Mesenteric fat pad (tissue), 1 donor: Measurements from ENCODE around the gene CAMK2D. TPM values are rescaled to one million over a fixed set of nuclear protein-coding genes. Genes with fewer than 3 reads are reported as not detected.

Experiments
- DNase-seq: peaks from one replicate; pipeline ENCODE4 v3.0.0-alpha.2; 2020; ENCODE audit warnings: low spot score
- total RNA-seq: library from RNA; stranded (reverse); fragmentation: NEBNext Ultra II Directional; extraction: Animal tissue kit (Norgen Biotek cat#: 25700); gene quantifications from one replicate; pipeline ENCODE4 v1.2.1, GENCODE V29; 2021
- donor health status: DM: yes; HTN: yes; CAD: no.

Gene CAMK2D
- total RNA-seq, 1 donor from 2014 or later, result 58.0 TPM

- DNase-seq, result no peak
Observed at GRCh38 chr4:113574636-113575103, 186.9 kb downstream of the CAMK2D start.

- DNase-seq, result no peak
Observed at GRCh38 chr4:113572620-113573019, 188.9 kb downstream of the CAMK2D start.

- no peak for DNase-seq
Observed at GRCh38 chr4:113566015-113566795, 195.3 kb downstream of the CAMK2D start.

GRCh38 chr4:113565702-113566012 is 195.9 kb downstream of the CAMK2D start:
- no peak for DNase-seq

GRCh38 chr4:113564493-113564892 is 197.0 kb downstream of the CAMK2D start:
- no peak for DNase-seq

- DNase-seq, result no peak
Observed at GRCh38 chr4:113563691-113564378, 197.7 kb downstream of the CAMK2D start.

GRCh38 chr4:113561758-113562157 is 199.8 kb downstream of the CAMK2D start:
- DNase-seq, result no peak

- DNase-seq, result no peak
Observed at GRCh38 chr4:113561092-113561491, 200.4 kb downstream of the CAMK2D start.

- no peak for DNase-seq
Observed at GRCh38 chr4:113560579-113560978, 201.0 kb downstream of the CAMK2D start.

- DNase-seq, result no peak
Observed at GRCh38 chr4:113559947-113560346, 201.6 kb downstream of the CAMK2D start.

- no peak for DNase-seq
Observed at GRCh38 chr4:113556382-113557134, 205.0 kb downstream of the CAMK2D start.

GRCh38 chr4:113555868-113556267 is 205.7 kb downstream of the CAMK2D start:
- no peak for DNase-seq

GRCh38 chr4:113553082-113553481 is 208.5 kb downstream of the CAMK2D start:
- no peak for DNase-seq

GRCh38 chr4:113550510-113550909 is 211.0 kb downstream of the CAMK2D start:
- DNase-seq, result no peak

- DNase-seq, result no peak
Observed at GRCh38 chr4:113548303-113548702, 213.2 kb downstream of the CAMK2D start.

- peak; percentile 91 for DNase-seq
Observed at GRCh38 chr4:113547487-113548042, 214.0 kb downstream of the CAMK2D start.

GRCh38 chr4:113541933-113542332 is 219.6 kb downstream of the CAMK2D start:
- DNase-seq, result no peak

GRCh38 chr4:113540859-113541258 is 220.7 kb downstream of the CAMK2D start:
- DNase-seq, result no peak

GRCh38 chr4:113539408-113539807 is 222.1 kb downstream of the CAMK2D start:
- no peak for DNase-seq

GRCh38 chr4:113537628-113538027 is 223.9 kb downstream of the CAMK2D start:
- DNase-seq, result no peak

GRCh38 chr4:113537203-113537602 is 224.3 kb downstream of the CAMK2D start:
- no peak for DNase-seq

GRCh38 chr4:113534711-113535110 is 226.8 kb downstream of the CAMK2D start:
- no peak for DNase-seq
